SK-N-DZ (cell line): ENCODE data around the gene CCDC80.

Experiments
- DNase-seq: peaks from one replicate; pipeline ENCODE4 v3.0.0-alpha.2; 2015; ENCODE audit warnings: low spot score

CCDC80 gene

DNA sequence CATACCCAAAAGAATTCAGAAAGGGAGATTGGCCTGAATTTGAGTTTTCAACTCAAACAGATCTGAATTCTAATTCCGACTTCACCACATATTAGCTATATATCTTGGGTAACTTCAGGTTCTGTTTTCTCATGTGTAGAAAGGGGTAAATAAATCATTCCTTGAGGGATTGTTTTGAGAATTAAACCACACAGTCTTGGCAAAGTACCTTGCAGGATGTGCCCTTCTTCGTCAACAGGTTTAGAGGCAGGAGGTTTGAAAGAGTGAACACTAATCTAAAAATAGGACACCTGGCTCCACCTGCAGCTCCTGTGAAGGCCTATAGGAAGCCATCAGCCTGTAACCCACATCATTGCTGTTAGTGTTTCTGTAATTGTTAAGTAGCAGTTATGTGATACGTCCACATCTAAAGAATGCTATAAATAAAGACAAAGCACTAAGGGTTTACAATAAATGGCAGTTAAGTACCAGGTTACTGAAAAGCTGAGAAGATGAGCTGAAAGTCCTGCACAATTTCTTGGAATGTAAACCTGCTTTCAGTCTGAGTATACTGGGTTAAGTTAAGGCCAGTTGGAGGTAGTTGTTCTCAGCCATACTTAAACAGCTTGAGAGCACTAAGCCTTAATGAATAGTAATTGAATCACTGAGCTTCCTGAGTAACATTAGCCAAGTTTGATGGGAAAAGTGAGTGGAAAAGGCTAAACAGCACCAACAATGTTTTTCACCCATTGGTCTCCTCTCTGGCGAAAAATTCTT is 6.0 kb downstream of the CCDC80 start:
- DNase-seq, result peak; percentile 50

GRCh38 chr3:112633757-112634156 is 7.2 kb downstream of the CCDC80 start:
- no peak for DNase-seq

GRCh38 chr3:112633191-112633590 is 7.8 kb downstream of the CCDC80 start:
- DNase-seq, result no peak

DNA sequence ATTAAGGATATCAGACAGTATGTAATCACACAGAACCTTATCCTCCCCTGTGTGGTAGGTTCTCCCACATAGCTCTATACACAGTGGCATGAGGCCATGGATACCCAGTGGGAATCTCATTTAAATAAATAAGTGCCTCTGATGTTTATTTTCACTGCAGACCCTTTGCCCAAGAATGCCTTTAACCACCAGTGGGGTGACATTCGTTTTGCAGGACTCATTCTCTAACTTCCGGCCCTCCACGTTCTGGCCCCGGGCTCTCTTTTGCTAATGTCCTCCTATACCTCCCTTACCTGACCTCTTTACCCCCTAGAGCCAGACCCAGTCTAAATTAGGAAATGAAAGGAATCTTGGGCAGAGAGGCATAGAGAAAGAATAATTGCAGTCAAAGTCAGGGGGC is 8.3 kb downstream of the CCDC80 start:
- DNase-seq, result no peak

DNA sequence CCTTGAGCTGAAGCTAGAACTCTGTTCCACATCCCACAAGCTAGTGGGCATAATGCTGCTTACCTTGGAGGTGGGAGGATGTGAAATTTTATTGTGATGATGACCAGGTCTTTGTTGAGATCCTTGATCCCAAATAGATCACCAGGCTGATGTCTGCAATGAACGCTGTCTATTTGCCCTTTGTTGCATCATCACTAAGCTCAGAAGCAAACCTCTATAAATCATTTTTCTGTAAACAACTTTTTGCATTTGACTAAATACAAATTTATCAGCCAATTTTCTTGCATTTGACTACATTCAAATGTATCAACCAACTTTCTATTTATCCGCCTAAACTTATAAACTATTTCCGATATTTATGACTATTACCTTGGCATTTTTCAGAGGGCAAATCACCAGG is 9.7 kb downstream of the CCDC80 start:
- DNase-seq, result no peak

DNA sequence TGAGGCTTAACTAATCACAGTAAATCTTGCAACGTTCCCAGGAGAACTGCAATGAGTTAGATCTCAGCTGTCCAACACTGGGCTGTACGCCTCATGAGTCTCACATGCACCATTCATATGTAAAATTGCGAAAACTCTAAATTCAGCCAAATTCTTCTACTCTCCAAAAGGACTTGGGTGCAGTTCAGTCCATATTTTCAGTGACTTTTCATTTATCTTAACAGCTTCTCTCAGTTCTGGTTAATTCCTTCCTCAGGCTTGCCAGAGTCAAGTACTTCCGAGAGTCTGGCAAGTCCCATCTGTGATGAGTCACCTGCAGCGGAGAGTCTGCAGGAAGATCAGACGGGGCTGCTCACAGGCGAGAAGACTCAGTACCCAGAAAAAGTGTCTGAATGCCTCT is 11.5 kb downstream of the CCDC80 start:
- DNase-seq, result no peak

GRCh38 chr3:112627919-112628466 is 12.9 kb downstream of the CCDC80 start:
- DNase-seq, result no peak

GRCh38 chr3:112627419-112627818 is 13.5 kb downstream of the CCDC80 start:
- DNase-seq, result no peak

- no peak for DNase-seq
Observed at GRCh38 chr3:112623717-112624116, 17.2 kb downstream of the CCDC80 start.

DNA sequence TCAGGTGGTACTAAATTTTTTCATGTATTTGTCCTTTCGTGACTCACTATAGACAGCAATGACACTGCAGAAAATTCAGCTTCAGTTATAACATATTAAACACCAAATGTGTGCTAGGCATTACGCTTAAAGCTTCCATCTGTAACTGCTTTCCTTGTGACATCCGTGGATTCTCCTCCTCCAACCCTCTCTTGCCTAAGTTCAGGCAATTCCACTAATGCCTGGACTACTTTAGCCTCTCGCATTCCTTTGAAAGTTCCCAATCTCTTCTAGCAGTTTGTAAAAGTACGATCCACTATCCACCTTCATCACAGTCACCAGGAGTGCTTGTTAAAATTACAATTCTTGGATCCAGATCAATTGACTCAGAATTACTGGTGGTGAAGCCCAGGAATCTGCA is 17.7 kb downstream of the CCDC80 start:
- no peak for DNase-seq

- DNase-seq, result no peak
Observed at GRCh38 chr3:112619295-112619694, 21.6 kb downstream of the CCDC80 start.

DNA sequence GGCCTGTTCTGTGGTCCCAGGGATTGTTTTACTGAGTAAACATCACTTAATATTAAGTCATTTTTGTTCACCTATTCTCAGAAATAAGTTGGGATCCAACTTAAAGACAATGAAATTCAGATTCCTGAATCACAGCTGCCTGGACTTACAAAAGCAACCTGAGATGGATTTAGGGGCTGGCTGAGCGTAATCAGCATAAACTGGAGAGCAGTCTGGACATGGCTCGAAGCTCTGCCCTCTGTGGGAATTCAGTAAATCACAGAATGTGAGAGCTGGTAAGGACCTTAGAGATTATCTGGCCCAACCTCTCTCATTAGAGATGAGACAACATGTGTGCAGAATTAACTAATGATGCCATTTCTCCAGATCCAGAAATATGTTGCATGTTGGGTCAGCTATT is 23.7 kb downstream of the CCDC80 start:
- DNase-seq, result no peak

- DNase-seq, result no peak
Observed at GRCh38 chr3:112615989-112616731, 24.8 kb downstream of the CCDC80 start.

DNA sequence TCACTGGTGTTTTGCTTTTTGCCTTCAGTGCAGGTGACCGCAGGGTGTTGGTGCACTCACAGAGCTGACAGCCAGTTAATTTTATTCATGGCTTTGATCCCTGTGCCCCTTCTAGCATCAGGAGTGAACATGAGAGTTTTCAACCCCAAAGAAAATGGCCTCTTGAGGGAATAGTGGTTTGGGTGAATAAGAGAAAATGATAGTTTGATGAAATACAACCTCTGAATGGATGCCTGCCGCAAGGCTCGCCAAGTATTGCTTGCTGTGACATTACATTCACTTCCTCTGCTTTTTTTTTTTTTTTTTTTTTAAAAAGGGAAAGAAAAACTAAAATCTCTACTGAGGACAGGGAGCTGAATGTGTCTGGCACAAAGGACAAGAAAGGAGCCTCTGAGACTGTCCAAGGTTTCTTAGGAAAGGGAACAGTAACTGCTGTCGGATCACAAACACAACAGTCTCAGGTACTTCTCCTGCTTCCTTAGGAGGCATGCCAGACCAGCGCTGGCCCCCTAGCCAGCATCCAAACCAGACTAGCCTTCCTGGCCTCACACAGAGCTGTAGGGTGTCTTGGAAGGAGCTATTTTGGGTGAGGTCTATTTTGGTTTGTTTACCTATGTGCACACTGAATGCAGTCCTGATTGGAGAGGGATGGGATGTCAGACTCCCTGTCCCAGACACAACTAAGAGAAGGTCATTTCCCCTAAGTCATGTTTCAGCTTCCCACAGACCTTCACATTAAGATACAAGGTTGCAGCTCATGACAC is 29.0 kb downstream of the CCDC80 start:
- no peak for DNase-seq

DNA sequence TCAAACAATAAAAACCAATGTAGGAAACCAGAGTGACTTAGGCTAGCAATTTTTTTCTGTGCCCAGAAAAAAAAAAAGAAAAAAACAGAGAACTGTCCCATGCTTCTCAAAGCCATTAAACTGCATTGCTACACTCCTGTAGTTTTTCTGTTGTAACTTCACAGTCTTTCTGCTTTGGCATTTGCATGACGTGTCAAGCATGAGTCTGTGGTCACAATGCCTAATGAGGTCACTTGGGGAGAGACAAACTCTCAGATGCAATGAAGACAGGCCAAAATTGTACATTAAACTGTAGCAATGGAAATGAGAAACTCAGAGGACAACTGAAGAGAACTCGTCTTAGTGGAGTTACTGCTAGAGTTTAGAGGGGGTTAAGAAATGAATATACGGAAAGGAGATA is 30.8 kb downstream of the CCDC80 start:
- DNase-seq, result no peak

- no peak for DNase-seq
Observed at GRCh38 chr3:112607863-112608262, 33.1 kb downstream of the CCDC80 start.

DNA sequence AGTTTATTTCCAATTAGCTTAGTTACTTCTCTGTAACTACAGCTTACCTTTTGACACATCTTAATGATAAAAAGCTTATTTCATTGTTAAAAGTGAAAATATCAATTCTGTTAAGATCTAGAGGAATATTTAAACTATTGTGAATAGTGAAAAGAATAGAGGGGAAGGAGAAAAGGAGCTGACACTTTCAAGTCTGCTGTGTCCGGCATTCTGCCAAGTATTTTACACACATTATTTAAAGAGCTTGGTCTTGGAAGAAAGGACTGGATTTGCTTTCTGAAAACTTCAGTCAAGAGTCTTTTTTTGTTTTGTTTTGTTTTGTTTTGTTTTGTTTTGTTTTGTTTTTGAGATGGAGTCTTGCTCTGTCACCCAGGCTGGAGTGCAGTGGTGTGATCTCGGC is 34.8 kb downstream of the CCDC80 start:
- no peak for DNase-seq

DNA sequence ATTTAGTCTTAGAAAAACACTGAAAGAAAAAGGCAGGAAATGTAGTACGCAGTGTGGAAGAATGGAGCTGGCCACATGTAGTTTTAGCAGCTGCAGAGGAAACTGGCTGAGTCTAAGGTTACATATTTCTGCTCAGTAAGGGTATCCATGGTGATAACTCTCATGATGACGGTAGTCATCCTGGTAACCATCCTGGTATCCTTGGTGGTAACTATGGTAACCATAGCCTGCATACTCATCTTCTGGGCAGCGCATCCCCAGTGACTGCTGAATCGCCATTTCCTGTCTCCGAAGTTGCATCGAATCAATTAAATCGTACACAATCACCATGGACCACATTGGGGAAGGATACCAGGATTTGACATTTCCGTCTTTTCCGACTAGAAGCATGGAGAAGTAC is 35.7 kb downstream of the CCDC80 start:
- DNase-seq, result peak; percentile 55

GRCh38 chr3:112604536-112604935 is 36.4 kb downstream of the CCDC80 start:
- DNase-seq, result no peak

- no peak for DNase-seq
Observed at GRCh38 chr3:112602217-112602838, 38.6 kb downstream of the CCDC80 start.

GRCh38 chr3:112598731-112599130 is 42.2 kb downstream of the CCDC80 start:
- no peak for DNase-seq

GRCh38 chr3:112597945-112598344 is 43.0 kb downstream of the CCDC80 start:
- DNase-seq, result no peak
